HepG2 (cell line): Measurements from ENCODE around the gene ADAM29. TPM values are rescaled to one million over a fixed set of nuclear protein-coding genes. Genes with fewer than 3 reads are reported as not detected.
"Not testable (repeated sequence)": the region's sequence is repeated elsewhere in the genome, so short reads cannot be mapped to it uniquely, and the experiment has no call there.

Experiments
- ATAC-seq: fragments of 200-7000 bp; cut with Tn5 transposase; 3 replicates; pipeline ENCODE4 v1.9.1; 2020; ENCODE audit warnings: mild to moderate bottlenecking, moderate library complexity
- BruUV-seq: library from RNA; stranded (reverse); fragments of 400-500 nt; replicated peaks from 2 replicates; lab custom pipeline; 2021; lab: Mats Ljungman, UMichigan
- CTCF ChIA-PET: fragments of 300-600 bp; formaldehyde crosslinking; extraction: SDS; loops from one replicate; lab custom pipeline; 2021; ENCODE audit warnings: low total read pairs, inconsistent platforms, low intra/inter-chr PET ratio; lab: Yijun Ruan, JAX
- POLR2A ChIA-PET: fragments of 350-600 bp; sonication (Branson Sonifier 250); formaldehyde crosslinking; loops from one replicate; lab custom pipeline; 2020; ENCODE audit warnings: antibody characterized with exemption, inconsistent platforms; lab: Yijun Ruan, JAX
- DNase-seq: peaks from one replicate; pipeline ENCODE4 v3.0.0-alpha.2; 2015; ENCODE audit warnings: low spot score
- FAIRE-seq: peaks from 3 replicates; lab custom pipeline; 2011; peaks lifted over from hg19 to GRCh38; lab: Jason Lieb, UNC
- H2AFZ ChIP-seq: one replicate; pipeline ENCODE4 v1.6.1; 2011; ENCODE audit warnings: low read length, inconsistent platforms
- H3K27ac ChIP-seq: fragments of 300-600 bp; 3 replicates; pipeline ENCODE4 v1.8.0; 2011; ENCODE audit warnings: mixed run types, mild to moderate bottlenecking, mixed read lengths, low read length, inconsistent platforms; ENCODE audit not compliant: insufficient read depth; ENCODE audit errors: extremely low read length
- H3K27me3 ChIP-seq, 2 experiments: fragments of 200-600 bp in 1 of 2; 2 replicates in 1 of 2; 3 replicates in 1 of 2; pipeline versions ENCODE4 v1.6.0 to v1.8.0; 2011; ENCODE audit warnings: low read length in 2 of 2, mild to moderate bottlenecking in 2 of 2, moderate library complexity in 2 of 2, inconsistent platforms in 1 of 2; ENCODE audit not compliant: insufficient read depth in 2 of 2, control insufficient read depth in 1 of 2
- H3K36me3 ChIP-seq, 2 experiments: fragments of 200-600 bp in 1 of 2; replicated peaks in 1 of 2; 2 replicates in 1 of 2; 3 replicates in 1 of 2; pipeline versions ENCODE4 v1.5.1 to v1.8.0; 2011; ENCODE audit warnings: low read length in 2 of 2, inconsistent platforms in 1 of 2; ENCODE audit not compliant: insufficient read depth in 2 of 2, control insufficient read depth in 1 of 2
- H3K4me1 ChIP-seq: 2 replicates; pipeline ENCODE4 v1.5.1; 2012; ENCODE audit warnings: low read length, inconsistent platforms; ENCODE audit not compliant: insufficient read depth
- H3K4me2 ChIP-seq: 2 replicates; pipeline ENCODE4 v1.6.0; 2011; ENCODE audit warnings: low read depth, low read length, inconsistent platforms
- H3K4me3 ChIP-seq, 3 experiments: fragments of 200-600 bp in 1 of 3; sonication (generic), shearing (Covaris generic) in 1 of 3; replicated peaks in 1 of 3; 2 replicates each; pipeline ENCODE4 v1.5.1; 2011 to 2016; ENCODE audit warnings: low read length in 3 of 3, inconsistent platforms in 2 of 3, low read depth in 2 of 3, mild to moderate bottlenecking in 2 of 3, control low read depth in 1 of 3, mixed read lengths in 1 of 3; ENCODE audit not compliant: insufficient read depth in 1 of 3
- H3K79me2 ChIP-seq: one replicate; pipeline ENCODE4 v1.6.1; 2011; ENCODE audit warnings: low read length, inconsistent platforms; ENCODE audit not compliant: insufficient read depth
- H3K9ac ChIP-seq: 2 replicates; pipeline ENCODE4 v1.6.0; 2011; ENCODE audit warnings: mild to moderate bottlenecking, low read depth, low read length, inconsistent platforms; ENCODE audit not compliant: insufficient read depth
- H3K9me3 ChIP-seq: 2 replicates; pipeline ENCODE4 v1.5.1; 2012; ENCODE audit warnings: mild to moderate bottlenecking, low read length
- H4K20me1 ChIP-seq: 2 replicates; pipeline ENCODE4 v1.6.0; 2011; ENCODE audit warnings: inconsistent platforms, mild to moderate bottlenecking, low read length, moderate library complexity; ENCODE audit not compliant: insufficient read depth
- DNMT1 ChIP-seq: sonication (generic); formaldehyde crosslinking; IDR thresholded peaks from 2 replicates; pipeline ENCODE4 v1.5.1; 2020; ENCODE audit warnings: mild to moderate bottlenecking, missing genetic modification reagents
- MED13 ChIP-seq: sonication (generic); formaldehyde crosslinking; IDR thresholded peaks from 2 replicates; pipeline ENCODE4 v1.5.0; 2020; ENCODE audit warnings: missing genetic modification reagents
- NFATC3 ChIP-seq: sonication (generic); formaldehyde crosslinking; IDR thresholded peaks from 2 replicates; pipeline ENCODE4 v1.5.1; 2020; ENCODE audit warnings: mild to moderate bottlenecking, missing genetic modification reagents
- REPIN1 ChIP-seq: sonication (generic); formaldehyde crosslinking; IDR thresholded peaks from 2 replicates; pipeline ENCODE4 v1.8.0; 2022; ENCODE audit warnings: missing genetic modification reagents, low read depth, mild to moderate bottlenecking, borderline replicate concordance
- ZNF224 ChIP-seq: sonication (generic); formaldehyde crosslinking; IDR thresholded peaks from 2 replicates; pipeline ENCODE4 v1.5.0; 2020; ENCODE audit warnings: mild to moderate bottlenecking, missing genetic modification reagents
- ZNF354B ChIP-seq: sonication (generic); formaldehyde crosslinking; IDR thresholded peaks from 2 replicates; pipeline ENCODE4 v1.8.0; 2022; ENCODE audit warnings: mild to moderate bottlenecking, missing genetic modification reagents
- ZNF572 ChIP-seq: sonication (generic); formaldehyde crosslinking; IDR thresholded peaks from 2 replicates; pipeline ENCODE4 v1.5.1; 2020; ENCODE audit warnings: mild to moderate bottlenecking, missing genetic modification reagents
- ZNF615 ChIP-seq: sonication (generic); formaldehyde crosslinking; IDR thresholded peaks from 2 replicates; pipeline ENCODE4 v1.5.0; 2020; ENCODE audit warnings: mild to moderate bottlenecking, missing genetic modification reagents, borderline replicate concordance
- ZNF644 ChIP-seq: IDR thresholded peaks from 2 replicates; pipeline ENCODE4 v1.6.1; 2016; ENCODE audit warnings: low read depth
- ZNF891 ChIP-seq: sonication (generic); formaldehyde crosslinking; IDR thresholded peaks from 2 replicates; pipeline ENCODE4 v1.5.0; 2020; ENCODE audit warnings: mild to moderate bottlenecking, missing genetic modification reagents
- WGBS: methylation state at CpG from one replicate; pipeline ENCODE4 v1.1.6; 2017; ENCODE audit warnings: low lambda C conversion rate; 5-methylcytosine and 5-hydroxymethylcytosine counted together
- in situ Hi-C: cut with HindIII; loops from 2 replicates; pipeline ENCODE4 v1.10.0; 2017; ENCODE audit warnings: low pct_unique_long_range_greater_than_20kb; ENCODE audit not compliant: extremely low pct_ligation_motif_present
- intact Hi-C: fragments of 100-400 bp; cut with micrococcal nuclease; formaldehyde crosslinking; loops from one replicate; pipeline ENCODE4 v1.10.0; 2022; ENCODE audit not compliant: unreplicated experiment
- polyA plus RNA-seq, 8 experiments: library from polyadenylated mRNA; depleted of rRNA in 3 of 8; stranded (reverse) in 7 of 8; unstranded in 1 of 8; fragments of >200 nt; fragmentation: Illumina TruSeq in 4 of 8; extraction: Trizol in 4 of 8; gene quantifications; 2 replicates each; pipeline versions ENCODE4 v1.2.1 to v1.2.3, GENCODE V29; 2011 to 2016; ENCODE audit warnings: low read depth in 4 of 8, missing spikeins in 1 of 8, mixed read lengths in 1 of 8; ENCODE audit not compliant: insufficient read depth in 1 of 8
- total RNA-seq, 5 experiments: library from RNA; depleted of rRNA; stranded (reverse); fragments of >200 nt; fragmentation: Illumina TruSeq; extraction: Trizol; gene quantifications; 2 replicates each; pipeline ENCODE4 v1.2.3, GENCODE V29; 2016; ENCODE audit warnings: low read depth in 1 of 5
- TF ChIP-seq, protein P1 (sequence below): sonication (generic); formaldehyde crosslinking; conservative IDR thresholded peaks from 2 replicates; pipeline ENCODE4 v1.8.1; 2023; ENCODE audit warnings: missing genetic modification reagents

Gene ADAM29
- total and polyA plus RNA-seq, 2 of the 13 experiments (the other 11 are each of a cell fraction or from before 2014, with no cell fraction given) = not detected

DNA sequence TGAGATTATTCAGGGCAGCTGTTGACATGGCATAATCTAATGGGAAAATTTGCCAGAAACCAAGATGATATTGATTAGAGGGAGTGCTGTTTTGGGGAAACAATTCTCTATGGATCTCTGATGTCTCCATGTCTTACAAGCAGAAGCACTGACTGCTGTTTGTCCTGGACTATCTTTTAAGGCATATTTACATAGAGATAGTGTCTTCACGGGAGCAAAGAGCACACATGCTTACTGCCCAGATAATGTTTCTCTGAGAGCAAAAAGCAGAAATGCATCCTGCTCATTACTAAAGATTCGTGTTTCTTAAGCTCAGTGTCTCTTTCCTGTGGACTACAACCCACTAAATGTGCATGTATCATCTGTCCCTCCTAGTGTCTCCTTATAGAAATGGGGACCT lies 47.8 kb upstream of the ADAM29 start:
- 0% methylated on average over 2 of the region's 2 CpGs for WGBS
- no peaks in the 10 kb centered on the region for H4K20me1 ChIP-seq
- H3K27ac ChIP-seq = no peak overlapping the region
- in situ Hi-C loops = no loop called here
- H3K9me3 ChIP-seq = peaks cover 68% of the 10 kb centered on the region
- no peaks in the 10 kb centered on the region; the same call in 1 of the 2 replicates for H3K4me1 ChIP-seq
- H3K9ac ChIP-seq = no peak overlapping the region
- FAIRE-seq (no peak), DNase-seq (no peak), ATAC-seq (no peak)
- CTCF ChIA-PET = no interaction called here
- no peak overlapping the region for H3K4me3 ChIP-seq
- H2AFZ ChIP-seq = no peak overlapping the region
- no peak overlapping the region for H3K4me2 ChIP-seq
- H3K36me3 ChIP-seq = no peaks in the 10 kb centered on the region
- POLR2A ChIA-PET = no interaction called here
- intact Hi-C loops = no loop called here
- TF ChIP-seq ZNF615 (CRISPR knock-in tag) (no peak), ZNF224 (CRISPR knock-in tag) (no peak)
- H3K27me3 ChIP-seq = no peaks in the 10 kb centered on the region
- no TSS peak for BruUV-seq
- H3K79me2 ChIP-seq = no peaks in the 10 kb centered on the region

DNA sequence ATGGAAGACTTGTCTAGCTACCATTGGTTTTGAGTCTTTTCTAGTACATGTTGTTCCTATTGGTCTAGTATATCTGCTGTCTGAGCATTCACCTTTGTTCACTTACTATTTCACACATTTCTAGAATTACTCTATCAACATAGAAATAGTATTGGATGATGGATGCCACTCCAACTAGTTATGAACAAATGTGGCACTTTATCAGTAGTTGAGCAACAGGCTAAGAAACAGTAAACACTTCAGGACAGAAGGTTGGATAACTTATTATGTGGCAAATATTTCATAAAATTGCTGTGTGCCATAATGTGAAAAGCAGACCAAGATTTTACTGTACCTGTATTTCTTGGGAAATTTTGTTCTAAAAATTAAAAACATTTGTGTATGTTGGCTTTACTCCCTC lies 46.8 kb upstream of the ADAM29 start:
- in situ Hi-C loops (no loop called here), intact Hi-C loops (no loop called here)
- no peak overlapping the region for H3K27ac ChIP-seq
- FAIRE-seq (no peak), DNase-seq (no peak), ATAC-seq (no peak)
- ChIA-PET CTCF (no interaction called here), POLR2A (no interaction called here)
- H4K20me1 ChIP-seq = no peaks in the 10 kb centered on the region
- H3K9ac ChIP-seq = no peak overlapping the region
- H3K4me1 ChIP-seq = no peaks in the 10 kb centered on the region; the same call in 1 of the 2 replicates
- peaks cover 66% of the 10 kb centered on the region for H3K9me3 ChIP-seq
- no peaks in the 10 kb centered on the region for H3K36me3 ChIP-seq
- H3K4me3 ChIP-seq = no peak overlapping the region
- no peaks in the 10 kb centered on the region for H3K79me2 ChIP-seq
- no peaks in the 10 kb centered on the region for H3K27me3 ChIP-seq
- no peak overlapping the region for H2AFZ ChIP-seq
- BruUV-seq = no TSS peak
- TF ChIP-seq ZNF644 (no peak), DNMT1 (no peak), NFATC3 (no peak), REPIN1 (CRISPR knock-in tag) (no peak), ZNF572 (CRISPR knock-in tag) (no peak), MED13 (CRISPR knock-in tag) (no peak), ZNF891 (CRISPR knock-in tag) (no peak), ZNF354B (CRISPR knock-in tag) (no peak)
- TF ChIP-seq, protein P1, sequence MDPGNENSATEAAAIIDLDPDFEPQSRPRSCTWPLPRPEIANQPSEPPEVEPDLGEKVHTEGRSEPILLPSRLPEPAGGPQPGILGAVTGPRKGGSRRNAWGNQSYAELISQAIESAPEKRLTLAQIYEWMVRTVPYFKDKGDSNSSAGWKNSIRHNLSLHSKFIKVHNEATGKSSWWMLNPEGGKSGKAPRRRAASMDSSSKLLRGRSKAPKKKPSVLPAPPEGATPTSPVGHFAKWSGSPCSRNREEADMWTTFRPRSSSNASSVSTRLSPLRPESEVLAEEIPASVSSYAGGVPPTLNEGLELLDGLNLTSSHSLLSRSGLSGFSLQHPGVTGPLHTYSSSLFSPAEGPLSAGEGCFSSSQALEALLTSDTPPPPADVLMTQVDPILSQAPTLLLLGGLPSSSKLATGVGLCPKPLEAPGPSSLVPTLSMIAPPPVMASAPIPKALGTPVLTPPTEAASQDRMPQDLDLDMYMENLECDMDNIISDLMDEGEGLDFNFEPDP (CRISPR knock-in tag) = no peak
- no peak overlapping the region for H3K4me2 ChIP-seq

DNA sequence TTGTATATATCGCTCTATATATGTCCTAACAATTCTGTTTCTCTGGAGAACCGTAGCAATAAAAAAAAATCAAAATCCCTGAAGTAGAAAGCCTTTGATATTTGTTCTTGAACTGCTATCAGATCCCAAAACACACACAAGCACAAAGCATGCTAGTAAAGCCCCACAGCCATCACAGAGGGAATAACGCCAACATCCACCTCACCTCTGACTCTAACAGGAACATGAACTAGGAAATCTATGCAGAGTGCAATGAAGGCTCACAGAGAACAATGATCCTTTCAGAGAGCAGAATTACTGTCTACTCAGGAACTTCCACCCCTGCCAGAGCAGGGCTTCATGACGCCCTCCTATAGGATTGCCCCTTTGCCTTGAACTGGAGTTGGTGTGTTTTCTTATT lies 45.0 kb upstream of the ADAM29 start:
- H3K9ac ChIP-seq, H4K20me1 ChIP-seq, BruUV-seq, FAIRE-seq, in situ Hi-C loops, POLR2A ChIA-PET, H3K27me3 ChIP-seq, H3K36me3 ChIP-seq, H3K79me2 ChIP-seq, H3K4me2 ChIP-seq, CTCF ChIA-PET, ATAC-seq, H3K4me3 ChIP-seq, H2AFZ ChIP-seq, DNase-seq, H3K27ac ChIP-seq, intact Hi-C loops, H3K4me1 ChIP-seq: not testable (repeated sequence)
- peaks cover 65% of the 10 kb centered on the region for H3K9me3 ChIP-seq
- 0% methylated on average over 3 of the region's 4 CpGs for WGBS
